Subcutaneous abdominal adipose tissue (tissue), 5 donors: ENCODE data around the gene NF1.

Experiments used
- H3K27ac ChIP-seq: one replicate; pipeline ENCODE4 v1.7.0; 2013; ENCODE audit warnings: low read depth, mild to moderate bottlenecking, inconsistent platforms, low read length, moderate library complexity
- H3K27me3 ChIP-seq, 5 donors: one replicate each; pipeline ENCODE4 v1.7.0; 2013; ENCODE audit warnings: low read length in 5 of 5, inconsistent platforms in 1 of 5; ENCODE audit not compliant: control insufficient read depth in 5 of 5, insufficient read depth in 4 of 5
- H3K36me3 ChIP-seq, 5 donors: one replicate each; pipeline ENCODE4 v1.7.0; 2013; ENCODE audit warnings: low read length in 5 of 5; ENCODE audit not compliant: control insufficient read depth in 5 of 5, insufficient read depth in 5 of 5
- H3K4me1 ChIP-seq, 5 donors: one replicate each; pipeline ENCODE4 v1.7.0; 2013; ENCODE audit warnings: low read length in 5 of 5, mild to moderate bottlenecking in 3 of 5, moderate library complexity in 1 of 5; ENCODE audit not compliant: control insufficient read depth in 5 of 5, insufficient read depth in 5 of 5
- H3K4me3 ChIP-seq, 5 donors: one replicate each; pipeline ENCODE4 v1.7.0; 2013; ENCODE audit warnings: low read length in 5 of 5, low read depth in 1 of 5
- H3K9ac ChIP-seq, 5 donors: one replicate each; pipeline ENCODE4 v1.7.0; 2013; ENCODE audit warnings: low read length in 5 of 5, mild to moderate bottlenecking in 4 of 5, moderate library complexity in 3 of 5
- H3K9me3 ChIP-seq, 5 donors: one replicate each; pipeline ENCODE4 v1.7.0; 2013; ENCODE audit warnings: low read length in 5 of 5; ENCODE audit not compliant: control insufficient read depth in 5 of 5
- donor health status: healthy.
- donor health status: healthy.
- donor health status: healthy.
- donor health status: healthy.
- donor health status: healthy.

The NF1 gene

DNA sequence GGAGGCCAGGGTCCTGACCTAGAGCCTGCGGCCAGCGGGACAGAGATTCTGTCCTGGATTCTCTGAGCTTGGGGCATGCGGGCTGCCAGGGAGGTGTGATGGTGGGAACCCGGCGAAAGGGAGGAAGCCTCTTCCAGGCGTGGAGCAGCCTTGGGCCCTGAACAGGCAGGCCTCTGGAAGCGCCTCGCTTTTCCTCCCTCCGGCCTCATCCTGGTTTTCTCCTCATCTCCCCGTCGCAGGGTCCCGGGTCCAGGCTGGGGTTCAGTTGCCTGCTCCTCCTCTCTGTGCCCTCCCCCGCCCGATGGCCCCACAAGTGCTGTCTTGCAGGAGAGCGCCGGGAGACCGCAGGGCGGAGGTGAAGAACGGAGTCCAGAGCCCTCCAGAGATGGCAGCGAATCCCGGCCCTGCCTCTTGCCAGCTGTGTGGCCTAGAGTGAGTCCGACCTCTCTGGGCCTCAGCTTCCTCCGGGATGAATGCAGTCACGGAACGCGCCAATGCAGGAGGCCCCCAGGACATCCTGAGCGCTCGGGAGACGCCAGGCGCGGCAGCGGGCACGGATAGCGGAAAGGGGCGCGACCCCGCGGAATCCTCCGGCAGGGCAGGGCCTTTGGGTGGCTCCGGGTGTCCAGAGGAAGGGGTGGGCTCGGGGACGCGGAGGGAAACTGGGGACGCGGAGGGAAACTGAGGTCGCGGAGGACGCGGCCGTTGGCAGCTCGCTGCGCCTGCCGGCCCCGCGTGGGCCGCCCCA, 296.1 kb downstream of the NF1 start:
- Histone ChIP-seq H3K9me3 (no peaks in the 10 kb centered on the region), H3K4me1 (peaks cover 0 to 20% (median 14%) of the 10 kb centered on the region in 5 donors), H3K9ac (no peak overlapping the region), H3K36me3 (no peaks in the 10 kb centered on the region), H3K4me3 (peak overlapping the region in 4 of 5 donors; percentile 39 to 62 (median 54)), H3K27me3 (peaks cover 26 to 41% (median 36%) of the 10 kb centered on the region in 5 donors), H3K27ac (no peak overlapping the region)

DNA sequence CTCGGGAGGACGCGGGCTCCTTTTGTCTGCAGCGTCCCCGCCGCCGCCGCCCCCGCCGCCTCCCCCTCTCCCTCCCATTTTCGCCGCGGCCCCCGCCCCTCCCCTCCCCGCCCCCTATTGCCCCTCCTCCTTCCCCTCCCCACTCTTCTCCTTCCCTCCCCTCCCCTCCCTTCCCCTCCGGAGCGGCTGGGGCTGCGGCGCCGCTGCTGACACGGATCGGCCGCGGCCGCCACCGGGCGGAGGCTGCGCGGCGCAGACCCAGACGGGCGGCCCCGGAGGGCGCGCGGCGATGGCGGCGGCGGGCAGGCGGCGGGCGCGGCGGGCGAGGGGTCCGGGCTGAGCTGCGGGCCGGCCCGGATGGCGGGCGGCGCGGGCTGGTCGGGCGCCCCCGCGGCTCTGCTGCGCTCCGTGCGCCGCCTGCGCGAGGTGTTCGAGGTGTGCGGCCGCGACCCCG, 296.7 kb downstream of the NF1 start, which contains the start of gene RAB11FIP4:
RAB11FIP4 (plus strand) TSS at position 180 of the 454 bp plus-strand sequence; CDS start at position 358, 178 bp downstream.
- Histone ChIP-seq H3K27me3 (peaks cover 26 to 42% (median 36%) of the 10 kb centered on the region in 5 donors), H3K4me3 (peak within 1 kb of the TSS in 4 of 5 donors; percentile 39 to 62 (median 54)), H3K9ac (no peak within 1 kb of the TSS), H3K27ac (no peak within 1 kb of the TSS), H3K36me3 (no peaks in the 10 kb centered on the region), H3K4me1 (peaks cover 0 to 20% (median 14%) of the 10 kb centered on the region in 5 donors), H3K9me3 (no peaks in the 10 kb centered on the region)

DNA sequence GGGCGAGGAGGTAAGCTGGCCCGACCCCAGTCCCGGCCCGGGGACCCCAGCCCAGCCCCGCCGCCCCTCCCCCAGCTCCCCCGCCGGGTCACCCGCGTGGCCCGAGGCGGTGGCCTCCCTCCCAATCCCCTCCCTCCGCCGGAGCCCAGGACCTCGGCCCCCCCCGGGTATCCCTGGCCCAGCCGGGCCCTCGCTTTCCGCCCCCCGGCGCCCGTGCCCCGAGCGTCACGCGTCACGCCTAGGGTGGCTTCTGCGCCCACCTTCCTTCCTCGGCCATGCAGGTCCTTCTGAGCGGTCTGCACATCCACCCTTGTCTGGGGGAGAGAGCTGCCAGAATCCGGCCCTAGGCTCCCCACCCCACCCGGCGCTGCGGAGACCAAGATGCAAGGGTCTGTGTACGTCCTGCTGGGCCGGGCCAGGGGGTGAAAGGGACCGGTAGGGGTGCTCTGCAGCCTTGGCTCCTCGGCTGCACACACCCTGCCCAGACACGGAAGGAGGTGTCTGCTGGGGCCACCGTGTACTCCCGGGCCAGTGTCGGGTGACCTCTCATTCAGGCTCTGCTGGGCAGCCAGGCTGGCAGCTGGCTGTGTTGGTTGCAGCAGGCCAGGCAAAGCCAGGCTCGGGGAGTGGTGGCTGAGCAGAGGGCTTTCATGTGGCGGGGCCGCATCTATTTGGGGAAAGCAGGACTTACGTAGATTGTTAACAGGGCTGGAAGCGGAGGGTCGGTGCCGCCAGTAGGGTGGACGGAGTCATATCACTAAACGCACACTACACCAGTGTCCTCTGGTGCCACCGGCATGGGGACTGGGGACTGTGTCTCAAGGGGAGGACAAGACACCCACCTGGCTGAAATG, 297.5 kb downstream of the NF1 start:
- Histone ChIP-seq H3K27ac (no peak overlapping the region), H3K36me3 (no peaks in the 10 kb centered on the region), H3K9ac (no peak overlapping the region)

DNA sequence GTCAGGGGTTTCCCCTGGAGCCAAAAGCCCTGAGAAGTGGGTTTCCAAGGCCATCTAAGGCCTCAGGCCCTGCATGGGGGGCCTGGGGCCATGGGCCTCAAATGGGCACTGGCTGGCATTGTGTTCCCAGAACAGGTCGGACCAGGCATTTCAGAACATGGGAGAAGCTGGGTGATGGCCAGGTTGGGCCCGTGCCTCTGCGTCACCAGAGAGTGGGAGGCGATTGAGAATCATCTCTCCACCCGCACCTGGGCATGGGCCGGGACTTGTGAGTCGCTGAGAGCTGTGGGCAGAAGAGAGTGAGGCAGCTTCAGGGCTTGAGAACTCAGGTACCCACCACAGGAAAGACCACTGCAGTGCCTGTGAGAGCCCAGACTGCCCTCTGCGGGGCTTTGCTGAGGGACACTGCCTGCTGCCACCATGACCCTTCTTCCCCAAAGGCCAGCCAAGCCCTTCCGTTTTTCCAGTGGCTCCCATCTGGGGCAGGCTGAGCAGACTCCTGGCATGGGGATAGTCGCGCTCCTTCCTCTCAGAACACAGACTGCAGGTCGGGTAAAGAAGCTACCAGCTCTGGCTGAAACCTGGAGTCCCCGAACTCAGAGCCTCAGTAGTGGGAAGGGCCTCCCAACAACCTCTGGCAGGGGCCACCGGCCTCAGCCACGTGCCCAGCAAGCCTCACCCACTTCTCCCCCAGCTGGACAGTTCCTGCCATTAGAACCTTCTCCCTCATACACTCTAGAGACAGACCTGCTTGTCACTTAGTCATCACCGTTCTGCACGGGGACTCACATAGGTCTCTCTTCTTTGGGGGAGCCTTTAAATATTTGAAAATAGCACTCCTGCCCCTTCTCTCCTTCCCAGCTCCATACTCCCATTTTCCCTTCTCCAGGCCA, 298.3 kb downstream of the NF1 start:
- Histone ChIP-seq H3K27ac (no peak overlapping the region), H3K4me1 (peaks cover 0 to 20% (median 14%) of the 10 kb centered on the region in 5 donors), H3K9ac (no peak overlapping the region), H3K36me3 (no peaks in the 10 kb centered on the region), H3K27me3 (peaks cover 26 to 52% (median 36%) of the 10 kb centered on the region in 5 donors), H3K9me3 (no peaks in the 10 kb centered on the region), H3K4me3 (no peak overlapping the region)

More for the DNA sequence above, 297.5 kb downstream of the NF1 start:
- Histone ChIP-seq H3K9me3 (no peaks in the 10 kb centered on the region), H3K27me3 (peaks cover 26 to 48% (median 36%) of the 10 kb centered on the region in 5 donors), H3K4me1 (peaks cover 0 to 20% (median 14%) of the 10 kb centered on the region in 5 donors), H3K4me3 (peak overlapping the region in 3 of 5 donors; percentile 2 to 51 (median 11))

DNA sequence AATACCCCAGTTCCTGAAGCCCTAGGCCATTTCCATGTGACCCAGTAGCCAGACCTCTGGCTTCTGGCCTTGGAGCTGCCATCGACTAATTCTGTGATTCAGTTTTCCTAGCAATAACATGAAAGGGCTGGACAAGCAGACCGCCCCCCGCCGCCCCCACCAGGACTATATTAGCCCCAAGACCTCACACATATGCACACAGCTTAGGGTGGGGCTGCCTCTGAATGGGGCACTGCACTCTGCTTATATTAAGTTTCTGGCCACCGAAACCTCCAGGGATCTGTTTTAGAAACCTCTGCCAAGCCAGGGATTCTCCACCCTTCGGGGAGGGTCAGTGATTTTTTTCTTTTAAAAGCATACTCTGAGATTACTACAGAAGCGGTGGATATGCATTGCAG, 299.0 kb downstream of the NF1 start:
- no peak overlapping the region for H3K27ac ChIP-seq
- H3K27me3 ChIP-seq = peaks cover 26 to 50% (median 36%) of the 10 kb centered on the region in 5 donors
- no peaks in the 10 kb centered on the region for H3K36me3 ChIP-seq
- H3K9me3 ChIP-seq = no peaks in the 10 kb centered on the region
- no peak overlapping the region for H3K4me3 ChIP-seq
- H3K9ac ChIP-seq = no peak overlapping the region
- H3K4me1 ChIP-seq = peaks cover 0 to 20% (median 14%) of the 10 kb centered on the region in 5 donors

DNA sequence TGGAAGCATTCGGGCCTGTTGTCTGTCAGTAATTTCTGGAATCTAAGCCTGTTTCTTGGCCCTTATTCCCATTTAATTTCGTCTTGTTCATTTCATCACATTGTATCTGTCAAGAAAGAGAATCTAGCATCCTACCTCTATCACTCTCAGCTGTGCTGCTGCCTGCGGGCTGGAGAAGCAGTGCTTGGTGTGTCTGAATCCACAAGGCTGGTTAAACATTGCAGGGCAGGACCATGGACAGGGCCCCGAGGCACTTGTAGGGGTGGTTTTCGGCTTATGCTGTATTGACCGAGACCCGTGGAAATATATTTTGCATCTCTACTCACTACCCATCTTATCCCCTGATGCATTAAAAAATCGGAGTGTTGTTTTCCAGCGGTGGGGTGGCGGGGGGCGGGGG, 299.8 kb downstream of the NF1 start:
- Histone ChIP-seq H3K27me3 (peaks cover 26 to 45% (median 34%) of the 10 kb centered on the region in 5 donors), H3K9me3 (no peaks in the 10 kb centered on the region), H3K9ac (no peak overlapping the region), H3K4me1 (peaks cover 0 to 18% (median 14%) of the 10 kb centered on the region in 5 donors), H3K4me3 (no peak overlapping the region), H3K27ac (no peak overlapping the region), H3K36me3 (no peaks in the 10 kb centered on the region)

DNA sequence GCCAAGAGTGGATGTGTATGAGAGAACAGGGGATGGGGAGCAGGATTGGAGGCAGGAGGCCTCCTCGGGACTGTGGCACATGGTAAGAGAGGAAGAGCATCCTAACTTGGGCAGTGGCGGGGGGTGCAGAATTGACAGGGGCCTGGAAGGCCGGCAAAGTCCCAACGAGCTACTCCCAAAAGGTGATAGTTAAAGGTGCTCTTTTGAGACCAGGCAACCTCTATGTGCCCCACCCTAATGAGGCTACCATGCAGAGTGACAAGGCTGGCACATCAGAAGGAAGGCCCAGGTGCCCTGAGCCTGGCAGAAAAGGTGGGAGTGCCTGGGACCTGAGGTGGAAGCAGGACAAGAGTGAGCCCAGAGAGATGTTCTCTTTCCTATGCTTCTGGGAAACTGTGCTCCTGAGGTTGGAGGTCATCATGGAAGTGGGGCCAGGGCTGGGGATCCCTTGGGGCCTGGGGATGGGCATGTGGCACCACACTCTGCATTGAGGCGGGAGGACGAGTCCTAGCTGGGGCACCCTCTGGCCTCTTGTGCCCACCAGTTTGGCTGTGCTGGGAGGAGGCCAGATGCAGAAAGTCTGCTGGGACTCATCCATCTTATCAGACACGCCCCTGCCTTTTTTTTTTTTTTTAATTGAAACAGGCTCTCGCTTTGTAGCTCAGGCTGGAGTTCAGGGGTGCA, 302.6 kb downstream of the NF1 start:
- Histone ChIP-seq H3K4me3 (no peak overlapping the region), H3K4me1 (peaks cover 0 to 3% (median under 1%) of the 10 kb centered on the region in 5 donors), H3K27ac (no peak overlapping the region), H3K27me3 (peaks cover 14 to 40% (median 23%) of the 10 kb centered on the region in 5 donors), H3K9ac (no peak overlapping the region), H3K9me3 (no peaks in the 10 kb centered on the region), H3K36me3 (no peaks in the 10 kb centered on the region)

DNA sequence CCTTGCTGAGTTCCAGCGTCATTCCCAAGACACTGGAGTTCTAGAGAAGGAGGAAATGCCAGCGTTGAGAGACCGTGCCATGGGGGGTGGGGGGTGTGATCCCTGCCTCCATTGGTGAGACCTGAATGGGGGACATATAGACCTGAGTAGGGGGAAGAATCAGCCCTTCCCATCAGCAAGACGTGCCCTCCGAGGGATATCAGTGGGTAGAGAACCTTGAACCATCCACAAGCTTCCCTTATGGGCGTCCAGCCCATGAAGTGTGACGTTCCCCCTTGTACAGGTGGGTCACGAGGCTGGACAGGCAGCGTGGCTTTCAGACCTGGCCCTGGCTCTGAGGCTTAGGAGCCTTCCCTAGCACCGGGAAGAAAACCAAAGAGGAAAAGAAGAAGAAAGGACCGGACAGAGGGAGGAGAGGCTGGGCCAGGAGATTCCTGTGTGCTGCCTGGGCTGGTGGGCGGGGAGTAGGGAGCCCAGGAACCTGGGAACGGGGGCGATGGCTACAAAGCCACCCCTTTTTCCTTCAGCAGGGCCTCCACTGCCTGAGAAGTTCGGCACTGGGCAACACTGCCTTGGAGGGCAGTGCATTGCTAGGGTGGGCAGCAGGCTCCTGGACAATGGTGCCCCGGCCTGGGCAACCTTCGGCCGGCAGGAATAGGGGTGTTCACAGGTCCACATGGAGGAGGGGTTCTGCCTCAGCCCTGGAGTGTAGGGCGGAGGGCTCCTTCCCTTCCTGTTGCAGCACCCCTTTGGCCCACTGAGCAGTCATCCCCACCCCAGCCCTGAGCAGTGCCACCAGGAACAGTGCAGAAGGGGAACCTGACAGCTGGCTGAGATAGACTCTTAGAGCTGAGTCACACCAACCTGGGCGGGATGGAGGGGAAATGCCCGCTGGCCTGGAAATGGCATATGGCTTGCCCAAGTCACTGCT, 303.9 kb downstream of the NF1 start:
- H3K4me1 ChIP-seq = no peaks in the 10 kb centered on the region
- no peak overlapping the region for H3K9ac ChIP-seq
- H3K9me3 ChIP-seq = no peaks in the 10 kb centered on the region
- peaks cover 5 to 31% (median 10%) of the 10 kb centered on the region in 5 donors for H3K27me3 ChIP-seq
- H3K27ac ChIP-seq = no peak overlapping the region
- H3K4me3 ChIP-seq = no peak overlapping the region
- H3K36me3 ChIP-seq = no peaks in the 10 kb centered on the region
